ENCODE data around the gene DYNLT2. TPM values are rescaled to one million over a fixed set of nuclear protein-coding genes. Genes with fewer than 3 reads are reported as not detected.

DYNLT2 gene
- total and polyA plus RNA-seq, 2 donors (not counting 1 experiment from before 2014, with no cell fraction given) = 0.49 to 0.83 TPM

DNA sequence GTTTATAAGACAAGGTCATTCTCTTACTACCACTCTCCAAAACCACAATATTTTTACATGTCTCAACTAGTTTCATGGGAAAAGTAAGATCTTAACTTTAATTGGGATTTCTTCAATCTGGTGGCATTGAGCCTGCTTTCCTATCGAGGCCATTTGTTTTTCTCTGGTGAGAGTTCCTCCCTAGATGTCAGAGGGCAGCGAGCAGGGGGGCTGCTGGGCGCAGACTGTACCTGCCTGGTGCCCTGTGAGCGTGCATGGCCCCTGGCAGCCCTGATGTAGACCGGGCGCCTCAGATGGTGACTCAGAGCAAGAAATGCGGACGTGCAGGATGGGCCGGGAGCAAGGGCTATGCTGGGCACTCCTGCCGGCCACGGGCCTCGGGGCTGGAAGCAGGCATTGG, 27.3 kb upstream of the DYNLT2 start:
- H4K20me1 ChIP-seq (ENCODE audit: control insufficient read depth, extremely low read depth, insufficient read depth, low read length) = no peaks in the 10 kb centered on the region
- no peak overlapping the region for H3K9ac ChIP-seq (ENCODE audit: insufficient read depth, low read length)
- H3K27me3 ChIP-seq (ENCODE audit: control insufficient read depth, insufficient read depth, low read length) = no peaks in the 10 kb centered on the region
- H3K4me3 ChIP-seq (replicated peaks in 1 of 4; ENCODE audit: control extremely low read depth in 1 of 4, insufficient read depth in 1 of 4, low read depth in 3 of 4, low read length in 4 of 4) = no peak overlapping the region
- no peaks in the 10 kb centered on the region for H3K9me3 ChIP-seq (ENCODE audit: control insufficient read depth, insufficient read depth, low read depth, low read length)
- TF ChIP-seq, protein P1, sequence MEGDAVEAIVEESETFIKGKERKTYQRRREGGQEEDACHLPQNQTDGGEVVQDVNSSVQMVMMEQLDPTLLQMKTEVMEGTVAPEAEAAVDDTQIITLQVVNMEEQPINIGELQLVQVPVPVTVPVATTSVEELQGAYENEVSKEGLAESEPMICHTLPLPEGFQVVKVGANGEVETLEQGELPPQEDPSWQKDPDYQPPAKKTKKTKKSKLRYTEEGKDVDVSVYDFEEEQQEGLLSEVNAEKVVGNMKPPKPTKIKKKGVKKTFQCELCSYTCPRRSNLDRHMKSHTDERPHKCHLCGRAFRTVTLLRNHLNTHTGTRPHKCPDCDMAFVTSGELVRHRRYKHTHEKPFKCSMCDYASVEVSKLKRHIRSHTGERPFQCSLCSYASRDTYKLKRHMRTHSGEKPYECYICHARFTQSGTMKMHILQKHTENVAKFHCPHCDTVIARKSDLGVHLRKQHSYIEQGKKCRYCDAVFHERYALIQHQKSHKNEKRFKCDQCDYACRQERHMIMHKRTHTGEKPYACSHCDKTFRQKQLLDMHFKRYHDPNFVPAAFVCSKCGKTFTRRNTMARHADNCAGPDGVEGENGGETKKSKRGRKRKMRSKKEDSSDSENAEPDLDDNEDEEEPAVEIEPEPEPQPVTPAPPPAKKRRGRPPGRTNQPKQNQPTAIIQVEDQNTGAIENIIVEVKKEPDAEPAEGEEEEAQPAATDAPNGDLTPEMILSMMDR (conservative IDR thresholded peaks at IDR 0.05 in 1 of 2, IDR thresholded peaks at IDR 0.05 in 1 of 2; ENCODE audit: low read depth in 1 of 2, low read length in 2 of 2) = no peak
- no peak for TF ChIP-seq EZH2 (IDR thresholded peaks at IDR 0.05; ENCODE audit: low read length, missing control alignments)
- no peak for DNase-seq (ENCODE audit: low read depth in 2 of 2)
- no peaks in the 10 kb centered on the region for H3K79me2 ChIP-seq (ENCODE audit: control insufficient read depth, insufficient read depth, low read length)
- peaks cover 6% of the 10 kb centered on the region for H3K4me1 ChIP-seq (ENCODE audit: control insufficient read depth, extremely low read depth, insufficient read depth, low read length)
- H3K27ac ChIP-seq (ENCODE audit: insufficient read depth, low read length) = no peak overlapping the region
- H2AFZ ChIP-seq (ENCODE audit: low read length) = no peak overlapping the region
- no peaks in the 10 kb centered on the region for H3K36me3 ChIP-seq (ENCODE audit: control insufficient read depth, insufficient read depth, low read length)
- no peak overlapping the region for H3K4me2 ChIP-seq (ENCODE audit: extremely low read depth, insufficient read depth, low read length)

DNA sequence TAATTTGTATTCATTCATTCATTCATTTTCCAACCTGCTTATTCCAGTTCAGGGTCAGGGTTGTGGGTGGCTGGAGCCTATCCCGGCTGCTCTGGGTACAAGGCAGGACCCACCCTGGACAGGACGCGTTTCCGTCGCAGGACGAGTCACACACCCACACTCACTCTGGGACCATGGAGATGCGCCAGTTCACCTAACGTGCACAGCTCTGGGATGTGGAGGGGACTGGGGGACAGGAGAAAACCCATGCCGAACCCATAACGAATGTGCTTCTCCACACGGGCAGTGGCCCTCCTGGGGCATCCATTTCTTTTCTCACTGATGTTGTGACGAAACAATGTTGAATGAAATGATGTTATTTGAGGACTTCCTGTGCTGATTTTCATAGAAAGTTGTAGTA, 26.5 kb upstream of the DYNLT2 start:
- H3K4me3 ChIP-seq (replicated peaks in 1 of 4; ENCODE audit: control extremely low read depth in 1 of 4, insufficient read depth in 1 of 4, low read depth in 3 of 4, low read length in 4 of 4) = no peak overlapping the region
- H3K27ac ChIP-seq (ENCODE audit: insufficient read depth, low read length) = no peak overlapping the region
- no peak overlapping the region for H3K9ac ChIP-seq (ENCODE audit: insufficient read depth, low read length)
- H3K4me1 ChIP-seq (ENCODE audit: control insufficient read depth, extremely low read depth, insufficient read depth, low read length) = peaks cover 6% of the 10 kb centered on the region
- H3K79me2 ChIP-seq (ENCODE audit: control insufficient read depth, insufficient read depth, low read length) = no peaks in the 10 kb centered on the region
- TF ChIP-seq, protein P1 (conservative IDR thresholded peaks at IDR 0.05 in 1 of 2, IDR thresholded peaks at IDR 0.05 in 1 of 2; ENCODE audit: low read depth in 1 of 2, low read length in 2 of 2) = no peak
- TF ChIP-seq EZH2 (IDR thresholded peaks at IDR 0.05; ENCODE audit: low read length, missing control alignments) = no peak
- H4K20me1 ChIP-seq (ENCODE audit: control insufficient read depth, extremely low read depth, insufficient read depth, low read length) = no peaks in the 10 kb centered on the region
- no peak for DNase-seq (ENCODE audit: low read depth in 2 of 2)
- no peaks in the 10 kb centered on the region for H3K27me3 ChIP-seq (ENCODE audit: control insufficient read depth, insufficient read depth, low read length)
- no peaks in the 10 kb centered on the region for H3K9me3 ChIP-seq (ENCODE audit: control insufficient read depth, insufficient read depth, low read depth, low read length)
- H2AFZ ChIP-seq (ENCODE audit: low read length) = no peak overlapping the region
- H3K36me3 ChIP-seq (ENCODE audit: control insufficient read depth, insufficient read depth, low read length) = no peaks in the 10 kb centered on the region
- no peak overlapping the region for H3K4me2 ChIP-seq (ENCODE audit: extremely low read depth, insufficient read depth, low read length)

DNA sequence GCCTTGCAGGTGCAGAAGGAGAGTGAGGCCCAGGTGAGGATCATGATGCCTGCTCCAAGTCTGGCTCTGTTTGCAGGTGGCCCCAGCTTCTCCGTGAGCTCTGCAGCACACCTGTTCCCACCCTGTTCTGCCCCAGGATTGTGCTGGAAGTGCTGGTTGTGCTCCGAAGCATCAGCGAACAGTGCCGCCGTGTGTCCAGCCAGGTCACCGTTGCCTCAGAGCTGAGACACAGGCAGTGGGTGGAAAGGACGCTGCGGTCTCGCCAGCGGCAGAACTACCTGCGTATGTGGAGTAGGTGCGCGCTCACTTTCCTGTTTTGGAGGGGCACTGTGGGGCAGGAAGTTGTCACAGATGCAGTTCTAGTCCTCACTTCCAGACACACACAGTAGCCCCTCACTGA, 25.0 kb upstream of the DYNLT2 start:
- no peaks in the 10 kb centered on the region for H3K36me3 ChIP-seq (ENCODE audit: control insufficient read depth, insufficient read depth, low read length)
- no peak overlapping the region for H3K4me2 ChIP-seq (ENCODE audit: extremely low read depth, insufficient read depth, low read length)
- no peak overlapping the region for H2AFZ ChIP-seq (ENCODE audit: low read length)
- peaks cover 6% of the 10 kb centered on the region for H3K4me1 ChIP-seq (ENCODE audit: control insufficient read depth, extremely low read depth, insufficient read depth, low read length)
- no peaks in the 10 kb centered on the region for H4K20me1 ChIP-seq (ENCODE audit: control insufficient read depth, extremely low read depth, insufficient read depth, low read length)
- H3K79me2 ChIP-seq (ENCODE audit: control insufficient read depth, insufficient read depth, low read length) = no peaks in the 10 kb centered on the region
- no peaks in the 10 kb centered on the region for H3K9me3 ChIP-seq (ENCODE audit: control insufficient read depth, insufficient read depth, low read depth, low read length)
- H3K4me3 ChIP-seq (replicated peaks in 1 of 4; ENCODE audit: control extremely low read depth in 1 of 4, insufficient read depth in 1 of 4, low read depth in 3 of 4, low read length in 4 of 4) = no peak overlapping the region
- H3K27ac ChIP-seq (ENCODE audit: insufficient read depth, low read length) = no peak overlapping the region
- no peak overlapping the region for H3K9ac ChIP-seq (ENCODE audit: insufficient read depth, low read length)
- TF ChIP-seq, protein P1 (conservative IDR thresholded peaks at IDR 0.05 in 1 of 2, IDR thresholded peaks at IDR 0.05 in 1 of 2; ENCODE audit: low read depth in 1 of 2, low read length in 2 of 2) = no peak
- TF ChIP-seq EZH2 (IDR thresholded peaks at IDR 0.05; ENCODE audit: low read length, missing control alignments) = no peak
- DNase-seq (ENCODE audit: low read depth in 2 of 2) = no peak
- H3K27me3 ChIP-seq (ENCODE audit: control insufficient read depth, insufficient read depth, low read length) = no peaks in the 10 kb centered on the region
